Breast epithelium (tissue), 4 donors: ENCODE data around the gene TOX2. TPM values are rescaled to one million over a fixed set of nuclear protein-coding genes. Genes with fewer than 3 reads are reported as not detected.

Experiments
- DNase-seq, 2 donors: peaks; one replicate each; pipeline ENCODE4 v3.0.0-alpha.2; 2019; ENCODE audit warnings: low spot score in 2 of 2
- H3K27ac ChIP-seq, 2 donors: fragments of 200-600 bp; sonication (generic) in 1 of 2; one replicate each; pipeline ENCODE4 v1.5.1; 2016 to 2019; ENCODE audit warnings: mild to moderate bottlenecking in 1 of 2
- H3K27me3 ChIP-seq, 2 donors: fragments of 200-600 bp; sonication (generic) in 1 of 2; one replicate each; pipeline versions ENCODE4 v1.5.1 to v1.6.0; 2017 to 2019; ENCODE audit warnings: control low read depth in 1 of 2, mild to moderate bottlenecking in 1 of 2
- H3K36me3 ChIP-seq: fragments of 200-600 bp; one replicate; pipeline ENCODE4 v1.5.1; 2019
- H3K4me1 ChIP-seq, 2 donors: fragments of 200-600 bp; sonication (generic); one replicate each; pipeline ENCODE4 v1.5.1; 2016 to 2019; ENCODE audit warnings: control low read depth in 1 of 2
- H3K4me3 ChIP-seq, 3 donors: fragments of 200-600 bp; sonication (generic); 1 replicate in 2 of 3; 2 replicates in 1 of 3; pipeline ENCODE4 v1.5.1; 2016 to 2019; ENCODE audit warnings: mild to moderate bottlenecking in 3 of 3, moderate library complexity in 2 of 3
- H3K9me3 ChIP-seq, 2 donors: fragments of 200-600 bp; sonication (generic) in 1 of 2; one replicate each; pipeline ENCODE4 v1.5.1; 2016 to 2019; ENCODE audit warnings: control low read depth in 1 of 2
- POLR2A ChIP-seq: fragments of 450-650 bp; IDR thresholded peaks from one replicate; pipeline ENCODE4 v1.6.1; 2016; ENCODE audit warnings: antibody characterized with exemption, mild to moderate bottlenecking, moderate library complexity
- POLR2AphosphoS5 ChIP-seq, 3 donors: sonication (generic); formaldehyde crosslinking; IDR thresholded peaks; one replicate each; pipeline ENCODE4 v1.6.1; 2017; ENCODE audit warnings: antibody characterized with exemption in 3 of 3
- intact Hi-C: fragments of 100-400 bp; cut with DNase I; formaldehyde crosslinking; loops from one replicate; pipeline ENCODE4 v1.15.1; 2023; ENCODE audit warnings: low total_unique reads
- total RNA-seq, 3 donors: library from RNA; depleted of rRNA; stranded (reverse); fragments of >200 nt; gene quantifications; one replicate each; pipeline ENCODE4 v1.1.0, GENCODE V29; 2016
- TF ChIP-seq, protein P1 (sequence below), 3 donors: fragments of 450-650 bp; IDR thresholded peaks; one replicate each; pipeline ENCODE4 v1.5.1; 2016 to 2017; ENCODE audit warnings: antibody characterized with exemption in 3 of 3, mild to moderate bottlenecking in 3 of 3, moderate library complexity in 3 of 3

The TOX2 gene
- total RNA-seq, 3 donors from 2014 or later = 0.44 to 7.4 (median 0.66) TPM

DNA sequence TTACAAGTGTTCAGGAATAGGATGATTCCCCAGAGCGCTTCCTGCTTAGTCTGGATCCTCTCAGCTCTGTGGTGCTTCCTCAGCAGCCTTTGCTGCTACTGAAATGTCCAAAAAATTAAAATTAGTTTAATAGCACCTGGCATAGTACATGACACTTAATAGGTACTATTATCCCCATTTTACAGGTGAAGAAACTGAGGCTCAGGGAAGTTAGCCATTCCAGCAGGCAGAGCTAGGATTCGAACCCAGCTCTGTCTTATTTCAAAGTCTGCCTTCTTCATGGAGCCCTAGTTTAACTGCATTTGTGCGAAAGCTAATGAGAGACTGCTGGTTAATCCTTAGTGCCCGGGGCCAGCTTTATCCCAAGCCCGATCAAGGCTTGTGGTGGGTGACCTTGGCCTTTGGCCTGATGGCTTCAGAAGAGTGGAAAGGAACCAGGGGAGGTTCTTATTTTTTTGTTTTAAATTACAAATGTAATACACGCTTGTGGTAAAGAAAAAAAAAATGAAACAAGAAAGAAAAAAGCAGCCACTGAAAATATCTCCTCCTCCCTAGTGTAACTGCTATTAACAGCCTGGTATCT, 30.1 kb downstream of the TOX2 start:
- no peak overlapping the region for H3K4me3 ChIP-seq
- no peak overlapping the region for H3K27ac ChIP-seq
- DNase-seq = no peak
- H3K9me3 ChIP-seq = no peaks in the 10 kb centered on the region
- intact Hi-C loops = no loop called here
- H3K36me3 ChIP-seq = no peaks in the 10 kb centered on the region
- TF ChIP-seq, protein P1, sequence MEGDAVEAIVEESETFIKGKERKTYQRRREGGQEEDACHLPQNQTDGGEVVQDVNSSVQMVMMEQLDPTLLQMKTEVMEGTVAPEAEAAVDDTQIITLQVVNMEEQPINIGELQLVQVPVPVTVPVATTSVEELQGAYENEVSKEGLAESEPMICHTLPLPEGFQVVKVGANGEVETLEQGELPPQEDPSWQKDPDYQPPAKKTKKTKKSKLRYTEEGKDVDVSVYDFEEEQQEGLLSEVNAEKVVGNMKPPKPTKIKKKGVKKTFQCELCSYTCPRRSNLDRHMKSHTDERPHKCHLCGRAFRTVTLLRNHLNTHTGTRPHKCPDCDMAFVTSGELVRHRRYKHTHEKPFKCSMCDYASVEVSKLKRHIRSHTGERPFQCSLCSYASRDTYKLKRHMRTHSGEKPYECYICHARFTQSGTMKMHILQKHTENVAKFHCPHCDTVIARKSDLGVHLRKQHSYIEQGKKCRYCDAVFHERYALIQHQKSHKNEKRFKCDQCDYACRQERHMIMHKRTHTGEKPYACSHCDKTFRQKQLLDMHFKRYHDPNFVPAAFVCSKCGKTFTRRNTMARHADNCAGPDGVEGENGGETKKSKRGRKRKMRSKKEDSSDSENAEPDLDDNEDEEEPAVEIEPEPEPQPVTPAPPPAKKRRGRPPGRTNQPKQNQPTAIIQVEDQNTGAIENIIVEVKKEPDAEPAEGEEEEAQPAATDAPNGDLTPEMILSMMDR (IDR thresholded peaks at IDR 0.05) = no peak
- TF ChIP-seq POLR2AphosphoS5 (IDR thresholded peaks at IDR 0.05) = no peak
- no peak for TF ChIP-seq POLR2A
- H3K4me1 ChIP-seq = no peaks in the 10 kb centered on the region
- peaks cover 0 to 10% of the 10 kb centered on the region in 2 donors for H3K27me3 ChIP-seq

GRCh38 chr20:43945391-43946205, 30.9 kb downstream of the TOX2 start:
- no peak for DNase-seq
- TF ChIP-seq POLR2A (no peak), POLR2AphosphoS5 (IDR thresholded peaks at IDR 0.05) (no peak)
- TF ChIP-seq, protein P1 (IDR thresholded peaks at IDR 0.05) = no peak

GRCh38 chr20:43946206-43946491, 31.5 kb downstream of the TOX2 start:
- no peak overlapping the region for H3K27ac ChIP-seq
- no peak for DNase-seq
- no peak overlapping the region for H3K4me3 ChIP-seq
- intact Hi-C loops = no loop called here
- no peaks in the 10 kb centered on the region for H3K4me1 ChIP-seq
- TF ChIP-seq POLR2AphosphoS5 (IDR thresholded peaks at IDR 0.05) (no peak), POLR2A (no peak)
- TF ChIP-seq, protein P1 (IDR thresholded peaks at IDR 0.05) = no peak
- H3K27me3 ChIP-seq = peaks cover 0 to 10% of the 10 kb centered on the region in 2 donors
- H3K9me3 ChIP-seq = no peaks in the 10 kb centered on the region
- H3K36me3 ChIP-seq = no peaks in the 10 kb centered on the region

More at GRCh38 chr20:43945391-43946205, 30.9 kb downstream of the TOX2 start:
- Histone ChIP-seq H3K9me3 (no peaks in the 10 kb centered on the region), H3K4me1 (no peaks in the 10 kb centered on the region), H3K36me3 (no peaks in the 10 kb centered on the region), H3K27me3 (peaks cover 0 to 10% of the 10 kb centered on the region in 2 donors), H3K4me3 (no peak overlapping the region), H3K27ac (no peak overlapping the region)
- intact Hi-C loops = no loop called here

- no peaks in the 10 kb centered on the region for H3K36me3 ChIP-seq
- intact Hi-C loops = no loop called here
- TF ChIP-seq POLR2AphosphoS5 (IDR thresholded peaks at IDR 0.05) = no peak
- TF ChIP-seq, protein P1 (IDR thresholded peaks at IDR 0.05) = no peak
- no peak for DNase-seq
- H3K27me3 ChIP-seq = peaks cover 0 to 10% of the 10 kb centered on the region in 2 donors
- no peaks in the 10 kb centered on the region for H3K4me1 ChIP-seq
- no peak overlapping the region for H3K27ac ChIP-seq
- H3K9me3 ChIP-seq = no peaks in the 10 kb centered on the region
- no peak overlapping the region for H3K4me3 ChIP-seq
Measured at GRCh38 chr20:43946659-43947315, 32.1 kb downstream of the TOX2 start.

DNA sequence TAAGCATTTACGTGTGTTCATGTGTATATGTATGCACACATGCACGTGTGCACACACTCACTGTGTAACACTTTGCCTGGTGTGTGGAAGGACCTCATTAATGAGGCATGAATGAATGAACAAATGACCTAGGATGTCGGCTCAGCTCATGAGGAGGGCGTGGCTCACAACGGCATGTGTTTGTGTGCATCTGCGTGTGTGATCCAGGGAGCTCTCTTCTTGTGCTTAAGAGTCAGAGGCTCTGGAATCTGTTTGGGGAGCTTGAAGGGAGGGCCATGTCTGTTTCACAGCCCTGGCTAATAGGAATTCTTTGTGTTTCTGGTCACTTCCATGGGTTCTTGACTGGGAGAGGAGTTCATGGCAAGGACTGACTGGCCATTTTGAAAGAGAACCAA, 32.7 kb downstream of the TOX2 start:
- TF ChIP-seq POLR2A (no peak), POLR2AphosphoS5 (IDR thresholded peaks at IDR 0.05) (no peak)
- TF ChIP-seq, protein P1 (IDR thresholded peaks at IDR 0.05) = no peak
- intact Hi-C loops = no loop called here
- DNase-seq = no peak

More for the DNA sequence above, 32.7 kb downstream of the TOX2 start:
- Histone ChIP-seq H3K36me3 (no peaks in the 10 kb centered on the region), H3K4me3 (no peak overlapping the region), H3K27ac (no peak overlapping the region), H3K9me3 (no peaks in the 10 kb centered on the region), H3K4me1 (no peaks in the 10 kb centered on the region), H3K27me3 (peaks cover 0 to 10% of the 10 kb centered on the region in 2 donors)
